ENCODE measurements around the gene BRINP3. TPM values are rescaled to one million over a fixed set of nuclear protein-coding genes. Genes with fewer than 3 reads are reported as not detected.

The BRINP3 gene
- total RNA-seq, 3 donors from 2014 or later, result 12.4 to 48.7 (median 14.2) TPM

DNA sequence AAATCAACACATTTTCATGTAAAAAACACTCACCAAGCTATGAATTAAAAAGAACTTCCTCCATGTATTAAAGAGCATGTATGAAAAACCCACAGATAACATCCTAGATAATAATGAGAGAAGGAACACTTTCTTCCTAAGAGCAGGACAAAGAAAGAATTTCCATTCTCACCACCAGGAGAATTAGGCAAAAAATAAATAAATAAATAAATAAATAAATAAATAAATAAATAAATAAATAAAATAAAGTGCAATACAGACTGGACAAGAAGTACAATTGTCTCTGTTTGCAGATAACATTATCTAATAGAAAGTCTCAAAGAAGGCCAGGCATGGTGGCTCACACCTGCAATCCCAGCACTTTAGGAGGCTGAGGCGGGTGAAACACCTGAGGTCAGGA is 218.2 kb downstream of the BRINP3 start:
- no peak overlapping the region for H3K4me3 ChIP-seq
- no peak for ATAC-seq
- no peaks in the 10 kb centered on the region for H3K9me3 ChIP-seq
- TF ChIP-seq, protein P1, sequence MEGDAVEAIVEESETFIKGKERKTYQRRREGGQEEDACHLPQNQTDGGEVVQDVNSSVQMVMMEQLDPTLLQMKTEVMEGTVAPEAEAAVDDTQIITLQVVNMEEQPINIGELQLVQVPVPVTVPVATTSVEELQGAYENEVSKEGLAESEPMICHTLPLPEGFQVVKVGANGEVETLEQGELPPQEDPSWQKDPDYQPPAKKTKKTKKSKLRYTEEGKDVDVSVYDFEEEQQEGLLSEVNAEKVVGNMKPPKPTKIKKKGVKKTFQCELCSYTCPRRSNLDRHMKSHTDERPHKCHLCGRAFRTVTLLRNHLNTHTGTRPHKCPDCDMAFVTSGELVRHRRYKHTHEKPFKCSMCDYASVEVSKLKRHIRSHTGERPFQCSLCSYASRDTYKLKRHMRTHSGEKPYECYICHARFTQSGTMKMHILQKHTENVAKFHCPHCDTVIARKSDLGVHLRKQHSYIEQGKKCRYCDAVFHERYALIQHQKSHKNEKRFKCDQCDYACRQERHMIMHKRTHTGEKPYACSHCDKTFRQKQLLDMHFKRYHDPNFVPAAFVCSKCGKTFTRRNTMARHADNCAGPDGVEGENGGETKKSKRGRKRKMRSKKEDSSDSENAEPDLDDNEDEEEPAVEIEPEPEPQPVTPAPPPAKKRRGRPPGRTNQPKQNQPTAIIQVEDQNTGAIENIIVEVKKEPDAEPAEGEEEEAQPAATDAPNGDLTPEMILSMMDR (IDR thresholded peaks at IDR 0.05), result no peak
- DNase-seq, result no peak
- H3K4me1 ChIP-seq (ENCODE audit: low read depth), result no peaks in the 10 kb centered on the region
- intact Hi-C loops (cut with DNase I, micrococcal nuclease), result no loop called here
- H3K36me3 ChIP-seq (ENCODE audit: low read depth), result no peaks in the 10 kb centered on the region

DNA sequence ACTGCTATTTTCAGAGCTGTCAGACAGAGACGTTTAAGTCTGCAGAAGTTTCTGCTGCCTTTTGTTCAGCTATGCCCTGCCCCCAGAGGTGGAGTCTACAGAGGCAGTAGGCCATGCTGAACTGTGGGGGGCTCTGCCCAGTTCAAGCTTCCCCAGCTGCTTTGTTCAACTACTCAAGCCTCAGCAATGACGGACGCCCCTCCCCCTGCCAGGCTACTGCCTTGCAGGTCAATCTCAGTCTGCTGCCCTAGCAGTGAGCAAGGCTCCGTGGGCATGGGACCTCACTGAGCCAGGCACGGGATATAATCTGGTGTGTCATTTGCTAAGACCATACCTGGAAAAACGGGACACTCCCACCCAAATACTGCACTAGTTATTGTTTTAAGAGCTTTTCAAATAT is 219.7 kb downstream of the BRINP3 start:
- H3K4me3 ChIP-seq, result no peak overlapping the region
- no peaks in the 10 kb centered on the region for H3K4me1 ChIP-seq (ENCODE audit: low read depth)
- TF ChIP-seq, protein P1 (IDR thresholded peaks at IDR 0.05), result no peak
- ATAC-seq, result no peak
- peak in 1 of 3 donors; percentile 8 for DNase-seq
- H3K9me3 ChIP-seq, result no peaks in the 10 kb centered on the region
- H3K36me3 ChIP-seq (ENCODE audit: low read depth), result no peaks in the 10 kb centered on the region
- intact Hi-C loops (cut with DNase I, micrococcal nuclease), result no loop called here

DNA sequence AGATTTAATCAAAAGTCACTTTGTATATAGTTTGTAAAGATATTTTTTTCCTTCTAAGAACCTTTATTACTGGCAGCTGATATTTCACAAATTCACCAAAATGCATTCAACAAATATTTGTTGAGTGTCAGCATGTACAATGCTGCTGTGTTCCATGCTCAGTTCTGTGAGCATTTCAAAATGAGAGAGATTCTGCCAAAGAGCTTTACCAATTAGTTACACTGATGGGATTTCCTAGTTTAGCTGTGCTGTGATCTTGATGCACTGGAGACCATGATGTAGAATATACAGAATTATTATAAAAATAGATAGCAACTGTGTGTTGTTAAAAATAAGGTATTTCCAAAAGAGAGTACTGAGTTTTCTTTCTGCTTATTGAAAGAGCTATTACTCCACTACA is 225.6 kb downstream of the BRINP3 start:
- Histone ChIP-seq H3K9me3 (no peaks in the 10 kb centered on the region), H3K36me3 (ENCODE audit: low read depth) (no peaks in the 10 kb centered on the region), H3K4me3 (no peak overlapping the region), H3K4me1 (ENCODE audit: low read depth) (no peaks in the 10 kb centered on the region)
- ATAC-seq (no peak), DNase-seq (no peak)
- TF ChIP-seq, protein P1 (IDR thresholded peaks at IDR 0.05), result no peak
- intact Hi-C loops (cut with DNase I, micrococcal nuclease), result no loop called here

DNA sequence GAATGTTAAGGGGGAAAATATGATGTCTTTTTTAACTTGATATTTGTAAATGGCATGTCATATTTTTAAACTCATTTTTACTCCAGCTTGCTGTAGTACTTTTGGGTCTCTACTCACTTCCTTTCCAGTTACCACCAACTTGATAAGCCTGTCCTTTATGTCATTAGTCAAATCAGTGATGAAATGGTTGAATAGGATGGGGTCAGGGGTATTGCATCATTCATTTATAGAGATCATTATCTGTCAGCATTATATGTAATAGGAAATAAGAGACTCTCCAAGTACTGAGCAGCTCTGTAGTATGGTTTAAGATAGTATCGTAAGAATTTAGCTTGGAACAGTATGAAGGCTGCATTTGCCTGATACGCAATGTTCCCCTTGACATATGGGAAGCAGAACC is 227.3 kb downstream of the BRINP3 start:
- intact Hi-C loops (cut with DNase I, micrococcal nuclease), result no loop called here
- Histone ChIP-seq H3K4me1 (ENCODE audit: low read depth) (no peaks in the 10 kb centered on the region), H3K36me3 (ENCODE audit: low read depth) (no peaks in the 10 kb centered on the region), H3K9me3 (no peaks in the 10 kb centered on the region), H3K4me3 (no peak overlapping the region)
- ATAC-seq, result no peak
- TF ChIP-seq, protein P1 (IDR thresholded peaks at IDR 0.05), result no peak
- no peak for DNase-seq

DNA sequence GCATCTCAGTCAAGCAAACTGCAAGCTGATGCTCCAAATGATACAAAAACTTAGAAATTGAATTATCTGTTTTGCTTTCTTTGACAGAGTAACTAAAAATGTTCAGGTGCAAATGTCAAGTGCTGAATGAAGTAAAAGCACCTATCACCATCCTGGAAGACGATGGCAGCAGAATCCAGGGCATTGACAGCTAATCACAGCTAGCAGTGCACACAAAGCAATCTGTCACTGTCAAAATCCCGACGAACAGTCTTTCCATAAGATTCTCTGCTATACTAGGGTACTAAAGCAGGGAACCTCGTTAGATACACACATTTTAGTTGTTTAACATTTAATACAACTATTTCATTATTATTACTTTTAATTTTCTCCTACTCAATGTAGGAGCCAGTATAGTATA is 233.3 kb downstream of the BRINP3 start:
- Histone ChIP-seq H3K4me1 (ENCODE audit: low read depth) (no peaks in the 10 kb centered on the region), H3K9me3 (no peaks in the 10 kb centered on the region), H3K4me3 (no peak overlapping the region), H3K36me3 (ENCODE audit: low read depth) (no peaks in the 10 kb centered on the region)
- no peak for ATAC-seq
- TF ChIP-seq, protein P1 (IDR thresholded peaks at IDR 0.05), result no peak
- intact Hi-C loops (cut with DNase I, micrococcal nuclease), result no loop called here
- DNase-seq, result no peak

DNA sequence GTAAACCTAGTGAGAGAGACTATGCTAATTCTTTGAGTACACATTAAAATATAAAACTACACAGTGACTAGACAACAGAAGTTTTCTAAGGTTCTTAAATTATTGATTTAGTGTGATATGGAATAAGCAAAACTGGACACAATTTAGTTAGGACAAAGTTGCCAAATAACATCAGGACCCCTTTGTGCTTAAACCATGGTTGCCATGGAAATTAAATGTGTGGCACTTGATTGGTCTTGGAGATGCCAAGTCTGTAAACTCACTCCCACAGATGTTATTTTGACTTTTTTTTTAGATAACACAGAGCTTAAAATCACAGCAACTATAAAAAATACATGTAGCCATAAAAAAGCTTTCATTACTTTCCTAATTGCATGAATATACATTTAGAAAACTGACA is 234.6 kb downstream of the BRINP3 start:
- DNase-seq (no peak), ATAC-seq (no peak)
- intact Hi-C loops (cut with DNase I, micrococcal nuclease), result no loop called here
- Histone ChIP-seq H3K4me1 (ENCODE audit: low read depth) (no peaks in the 10 kb centered on the region), H3K9me3 (no peaks in the 10 kb centered on the region), H3K4me3 (no peak overlapping the region), H3K36me3 (ENCODE audit: low read depth) (no peaks in the 10 kb centered on the region)
- TF ChIP-seq, protein P1 (IDR thresholded peaks at IDR 0.05), result no peak
